ENCODE data around the gene NCCRP1. TPM values are rescaled to one million over a fixed set of nuclear protein-coding genes. Genes with fewer than 3 reads are reported as not detected.
"Not testable (repeated sequence)": the region's sequence is repeated elsewhere in the genome, so short reads cannot be mapped to it uniquely, and the experiment has no call there.

NCCRP1 gene
- total RNA-seq, 1 experiment from 2014 or later = 7.6 TPM

DNA sequence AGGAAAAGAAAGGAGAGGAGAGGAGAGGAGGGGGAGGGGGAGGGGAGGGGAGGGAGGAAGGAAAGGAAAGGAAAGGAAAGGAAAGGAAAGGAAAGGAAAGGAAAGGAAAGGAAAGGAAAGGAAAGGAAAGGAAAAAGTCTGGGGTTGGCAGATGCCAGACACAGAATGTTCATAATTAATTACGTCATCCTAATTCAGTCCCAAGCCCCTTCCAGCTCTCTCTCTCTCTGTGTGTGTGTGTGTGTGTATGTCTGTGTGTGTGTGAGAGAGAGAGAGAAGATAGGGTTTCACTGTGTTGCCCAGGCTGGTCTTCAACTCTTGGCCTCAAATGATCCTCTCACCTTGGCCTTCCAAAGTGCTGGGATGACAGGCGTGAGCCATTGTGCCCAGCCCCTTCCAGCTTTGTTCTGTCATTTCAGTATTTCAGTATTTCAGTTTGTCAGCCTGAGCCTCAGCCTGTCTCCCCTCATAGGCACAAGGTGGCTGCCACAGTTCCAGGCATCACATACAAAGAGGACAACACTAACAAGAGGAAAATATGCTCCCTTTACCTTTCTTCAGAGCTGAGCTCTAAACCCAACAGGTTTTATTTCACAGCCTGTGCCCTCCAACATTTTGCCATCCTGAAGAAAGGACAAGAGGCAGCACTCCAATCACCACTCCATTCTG is 33.5 kb downstream of the NCCRP1 start:
- no peak overlapping the region for H3K4me3 ChIP-seq
- H3K27me3 ChIP-seq = no peaks in the 10 kb centered on the region; the same call in 1 of the 2 replicates
- H3K27ac ChIP-seq = no peak overlapping the region
- no peaks in the 10 kb centered on the region for H3K4me1 ChIP-seq
- no peaks in the 10 kb centered on the region for H3K9me3 ChIP-seq (replicated peaks)
- H3K36me3 ChIP-seq = no peaks in the 10 kb centered on the region
- DNase-seq = no peak

- no peaks in the 10 kb centered on the region for H3K36me3 ChIP-seq
- DNase-seq = no peak
These were observed 35.9 kb downstream of the NCCRP1 start for GRCh38 chr19:39232708-39233107.

GRCh38 chr19:39236527-39236926 is 39.8 kb downstream of the NCCRP1 start:
- H3K4me3 ChIP-seq = no peak overlapping the region
- H3K4me1 ChIP-seq = no peaks in the 10 kb centered on the region
- no peaks in the 10 kb centered on the region for H3K9me3 ChIP-seq (replicated peaks)
- DNase-seq = no peak
- H3K36me3 ChIP-seq = no peaks in the 10 kb centered on the region
- H3K27ac ChIP-seq = no peak overlapping the region
- H3K27me3 ChIP-seq = no peaks in the 10 kb centered on the region; the same call in 1 of the 2 replicates

More at GRCh38 chr19:39232708-39233107, 35.9 kb downstream of the NCCRP1 start:
- no peaks in the 10 kb centered on the region for H3K4me1 ChIP-seq
- no peaks in the 10 kb centered on the region; the same call in 1 of the 2 replicates for H3K27me3 ChIP-seq
- H3K27ac ChIP-seq = no peak overlapping the region
- H3K4me3 ChIP-seq = no peak overlapping the region
- H3K9me3 ChIP-seq (replicated peaks) = no peaks in the 10 kb centered on the region

DNA sequence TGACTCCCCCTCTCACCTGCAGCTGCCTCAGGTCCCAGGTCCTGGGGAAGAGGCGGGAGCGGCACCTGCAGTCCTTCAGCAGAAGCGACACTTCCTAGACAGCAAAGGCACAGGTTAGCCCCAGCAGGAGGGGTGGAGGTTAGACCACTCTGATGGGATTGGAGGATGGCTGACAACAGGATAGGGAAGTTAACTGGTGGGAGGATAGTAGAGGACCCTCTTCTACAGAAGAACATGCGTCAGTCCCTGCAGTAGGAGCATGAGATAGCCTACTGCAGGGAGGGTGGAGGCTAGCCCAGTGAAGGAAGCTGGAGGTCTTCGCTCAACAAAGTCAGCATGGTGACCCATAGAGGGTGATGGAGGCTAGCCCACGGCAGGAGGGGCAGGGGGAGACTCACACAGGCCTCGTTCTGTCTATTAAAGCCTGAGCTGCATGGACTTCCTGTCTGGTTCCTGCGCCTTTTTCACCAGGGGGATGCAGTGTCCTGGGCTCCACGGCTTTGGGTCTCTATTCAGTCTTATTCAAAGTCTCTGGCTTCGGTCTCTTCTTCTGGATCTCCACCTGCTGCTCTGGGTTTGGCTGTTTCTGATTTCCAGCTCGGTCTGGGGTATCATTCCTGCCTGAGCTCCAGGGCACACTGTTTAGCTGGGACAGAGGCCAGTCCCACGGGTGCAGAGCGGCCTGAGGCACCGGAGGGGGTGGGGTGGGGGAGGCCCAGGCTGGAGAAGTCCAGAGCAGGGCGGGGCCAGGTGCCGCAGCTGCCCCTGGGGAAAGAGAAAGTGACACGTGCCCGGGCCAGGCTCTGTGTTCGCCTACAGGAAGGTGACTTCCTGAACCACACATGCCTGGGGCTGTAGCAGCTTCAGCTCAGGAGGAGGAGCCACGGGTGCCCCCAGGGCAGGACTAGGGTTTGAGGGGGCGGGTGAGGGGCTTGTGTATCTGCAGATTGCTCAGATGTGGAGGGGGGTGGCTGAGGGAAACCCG is 40.7 kb downstream of the NCCRP1 start:
- peak; percentile 48 to 49 for DNase-seq
- Histone ChIP-seq H3K4me1 (no peaks in the 10 kb centered on the region), H3K9me3 (replicated peaks) (no peaks in the 10 kb centered on the region), H3K36me3 (no peaks in the 10 kb centered on the region), H3K4me3 (no peak overlapping the region), H3K27ac (no peak overlapping the region), H3K27me3 (no peaks in the 10 kb centered on the region; the same call in 1 of the 2 replicates)

DNA sequence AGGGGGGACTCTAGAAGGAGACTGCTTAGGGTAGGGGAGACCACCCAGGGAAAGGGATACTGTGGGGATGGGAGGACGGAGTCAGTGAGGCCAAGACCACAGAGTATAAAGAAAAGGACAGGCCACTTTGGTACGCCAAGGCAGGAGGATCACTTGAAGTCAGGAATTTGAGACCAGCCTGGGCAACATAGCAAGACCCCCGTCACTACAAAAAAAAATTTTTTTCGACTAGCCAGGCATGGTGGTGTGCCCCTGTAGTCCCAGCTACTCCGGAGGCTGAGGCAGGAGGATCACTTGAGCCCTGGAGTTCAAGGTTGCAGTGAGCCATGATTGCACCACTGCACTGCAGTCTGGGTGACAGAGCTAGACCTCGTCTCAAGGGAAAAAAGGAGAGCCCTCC is 41.4 kb downstream of the NCCRP1 start:
- no peaks in the 10 kb centered on the region for H3K36me3 ChIP-seq

DNA sequence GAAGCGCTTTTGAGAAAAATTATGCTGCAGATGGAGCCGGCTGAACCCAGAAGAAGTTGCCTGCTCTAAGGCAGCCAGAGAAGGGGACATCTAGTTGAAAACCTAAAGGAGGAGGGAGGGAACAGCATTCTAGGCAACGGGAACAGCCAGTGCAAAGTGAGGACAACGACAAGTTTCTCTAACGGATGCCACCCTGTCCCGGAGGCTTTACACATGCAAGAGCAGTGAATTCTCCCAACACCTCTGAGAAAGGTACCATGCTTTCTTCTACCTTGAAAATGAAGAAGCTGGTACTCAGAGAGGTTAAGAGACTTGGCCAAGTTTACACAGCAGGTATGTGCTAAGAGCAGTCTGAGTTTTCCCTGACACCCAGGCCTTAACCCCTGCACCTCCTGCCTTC is 42.2 kb downstream of the NCCRP1 start:
- no peak for DNase-seq
- no peaks in the 10 kb centered on the region for H3K9me3 ChIP-seq (replicated peaks)
- H3K4me1 ChIP-seq = no peaks in the 10 kb centered on the region
- H3K27me3 ChIP-seq = no peaks in the 10 kb centered on the region; the same call in 1 of the 2 replicates
- no peaks in the 10 kb centered on the region for H3K36me3 ChIP-seq
- no peak overlapping the region for H3K4me3 ChIP-seq
- H3K27ac ChIP-seq = no peak overlapping the region

More for the DNA sequence above, 41.4 kb downstream of the NCCRP1 start:
- no peak for DNase-seq
- no peaks in the 10 kb centered on the region for H3K4me1 ChIP-seq
- no peak overlapping the region for H3K4me3 ChIP-seq
- H3K27me3 ChIP-seq = no peaks in the 10 kb centered on the region; the same call in 1 of the 2 replicates
- H3K27ac ChIP-seq = no peak overlapping the region
- H3K9me3 ChIP-seq (replicated peaks) = no peaks in the 10 kb centered on the region

DNA sequence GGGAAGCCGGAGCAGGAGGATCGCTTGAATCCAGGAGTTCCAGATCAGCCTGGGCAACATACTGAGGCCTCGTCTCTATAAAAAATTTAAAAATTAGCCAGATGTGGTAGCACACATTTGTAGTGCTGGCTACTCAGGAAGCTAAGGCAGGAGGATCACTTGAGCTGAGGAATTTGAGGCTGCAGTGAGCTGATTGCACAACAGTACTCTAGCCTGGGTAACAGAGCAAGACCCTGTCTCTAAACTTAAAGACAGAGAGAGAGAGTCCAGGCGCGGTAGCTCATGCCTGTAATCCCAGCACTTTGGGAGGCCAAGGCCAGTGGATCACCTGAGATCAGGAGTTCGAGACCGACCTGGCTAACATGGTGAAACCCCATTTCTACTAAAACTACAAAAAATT is 43.7 kb downstream of the NCCRP1 start:
- Histone ChIP-seq H3K36me3 (no peaks in the 10 kb centered on the region), H3K4me3 (no peak overlapping the region), H3K27me3 (no peaks in the 10 kb centered on the region; the same call in 1 of the 2 replicates), H3K9me3 (replicated peaks) (no peaks in the 10 kb centered on the region), H3K27ac (no peak overlapping the region), H3K4me1 (no peaks in the 10 kb centered on the region)
- no peak for DNase-seq

DNA sequence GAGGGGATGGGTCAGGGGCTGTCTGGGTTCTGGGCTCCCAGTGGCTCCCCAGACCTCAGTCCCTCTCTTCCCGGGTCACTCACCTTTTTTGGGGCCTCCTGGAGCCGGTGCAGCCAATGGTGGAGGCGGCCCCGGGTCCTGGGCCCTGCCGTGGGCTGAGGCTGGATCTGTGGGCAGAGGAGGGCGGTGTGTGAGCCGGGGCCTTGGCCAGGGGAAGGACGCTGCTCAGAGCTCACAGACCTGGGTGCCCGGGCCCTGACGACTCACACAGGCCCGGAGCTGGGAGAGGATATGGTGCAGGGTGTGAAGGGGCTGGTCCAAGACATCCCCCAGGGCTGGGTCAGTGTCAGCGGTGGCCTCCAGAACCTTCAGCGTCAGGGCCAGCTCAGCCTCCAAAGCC is 47.0 kb downstream of the NCCRP1 start:
- not testable (repeated sequence) for H3K27ac ChIP-seq; H3K4me1 ChIP-seq; H3K4me3 ChIP-seq; DNase-seq; H3K9me3 ChIP-seq (replicated peaks); H3K36me3 ChIP-seq; H3K27me3 ChIP-seq

DNA sequence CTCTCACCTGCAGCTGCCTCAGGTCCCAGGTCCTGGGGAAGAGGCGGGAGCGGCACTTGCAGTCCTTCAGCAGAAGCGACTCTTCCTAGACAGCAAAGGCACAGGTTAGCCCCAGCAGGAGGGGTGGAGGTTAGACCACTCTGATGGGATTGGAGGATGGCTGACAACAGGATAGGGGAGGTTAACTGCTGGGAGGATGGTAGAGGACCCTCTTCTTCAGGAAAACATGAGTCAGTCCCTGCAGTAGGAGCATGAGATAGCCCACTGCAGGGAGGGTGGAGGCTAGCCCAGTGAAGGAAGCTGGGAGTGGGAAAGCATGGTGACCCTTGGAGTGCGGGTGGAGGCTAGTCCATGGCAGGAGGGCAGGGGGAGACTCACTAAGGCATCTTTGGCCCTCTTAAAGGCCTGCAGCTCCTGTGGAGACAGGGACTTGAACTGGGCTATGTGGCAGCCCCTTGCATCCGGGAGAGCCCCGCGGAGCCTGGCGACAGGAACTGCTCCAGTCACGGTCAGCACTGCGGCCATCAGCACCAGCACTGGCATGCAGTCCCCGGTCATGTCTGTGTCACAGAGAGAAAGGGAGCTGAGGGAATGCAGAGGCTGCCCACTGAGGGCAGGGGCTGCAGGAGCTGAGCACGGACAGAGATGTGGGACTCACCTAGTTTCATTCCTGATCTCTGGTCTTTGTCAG is 47.8 kb downstream of the NCCRP1 start, which contains the start of gene IFNL3:
Gene IFNL3, minus strand, starts transcription at position 597 of the 691 bp plus-strand sequence. Its CDS starts 39 bp downstream, at position 558.
- H3K9me3 ChIP-seq (replicated peaks); DNase-seq; H3K4me1 ChIP-seq; H3K27ac ChIP-seq; H3K4me3 ChIP-seq; H3K36me3 ChIP-seq; H3K27me3 ChIP-seq: not testable (repeated sequence)

- not testable (repeated sequence) for H3K27ac ChIP-seq; DNase-seq; H3K36me3 ChIP-seq; H3K27me3 ChIP-seq; H3K4me3 ChIP-seq; H3K4me1 ChIP-seq; H3K9me3 ChIP-seq (replicated peaks)
These were observed 48.4 kb downstream of the NCCRP1 start for GRCh38 chr19:39245166-39245565.

GRCh38 chr19:39246951-39247669 is 50.3 kb downstream of the NCCRP1 start:
- DNase-seq = no peak
- Histone ChIP-seq H3K27ac (no peak overlapping the region), H3K27me3 (no peaks in the 10 kb centered on the region; the same call in 1 of the 2 replicates), H3K9me3 (replicated peaks) (no peaks in the 10 kb centered on the region; the same call in 1 of the 2 replicates), H3K36me3 (no peaks in the 10 kb centered on the region), H3K4me1 (no peaks in the 10 kb centered on the region), H3K4me3 (no peak overlapping the region)

GRCh38 chr19:39247701-39248664 is 51.2 kb downstream of the NCCRP1 start:
- Histone ChIP-seq H3K4me1 (no peaks in the 10 kb centered on the region), H3K9me3 (replicated peaks) (no peaks in the 10 kb centered on the region; the same call in 1 of the 2 replicates), H3K4me3 (no peak overlapping the region), H3K27me3 (no peaks in the 10 kb centered on the region; the same call in 1 of the 2 replicates), H3K36me3 (no peaks in the 10 kb centered on the region), H3K27ac (no peak overlapping the region)
- DNase-seq = no peak

- Histone ChIP-seq H3K9me3 (replicated peaks) (no peaks in the 10 kb centered on the region; the same call in 1 of the 2 replicates), H3K27ac (no peak within 1 kb of the TSS), H3K4me1 (no peaks in the 10 kb centered on the region), H3K4me3 (no peak within 1 kb of the TSS), H3K27me3 (no peaks in the 10 kb centered on the region; the same call in 1 of the 2 replicates), H3K36me3 (no peaks in the 10 kb centered on the region)
- DNase-seq = no peak
These were observed 52.0 kb downstream of the NCCRP1 start, which contains the start of gene IFNL4 for GRCh38 chr19:39248806-39249205. IFNL4 (minus strand) TSS chr19:39248856.

Data from SJCRH30 (cell line).